ENCODE results near the gene DGKH.
A peak's percentile ranks its signal among the peaks of the same experiment; 100 is the strongest.
"Not testable (repeated sequence)": the region's sequence is repeated elsewhere in the genome, so short reads cannot be mapped to it uniquely, and the experiment has no call there.

DGKH gene

GRCh38 chr13:42065414-42065813 lies 17.0 kb downstream of the DGKH start:
- Histone ChIP-seq H3K4me3 (ENCODE audit: low read length, poor library complexity, severe bottlenecking) (no peak overlapping the region), H4K20me1 (ENCODE audit: insufficient read depth, low read length, poor library complexity, severe bottlenecking) (no peaks in the 10 kb centered on the region), H3K27me3 (ENCODE audit: insufficient read depth, low read length, poor library complexity, severe bottlenecking) (no peaks in the 10 kb centered on the region), H2AFZ (ENCODE audit: low read length) (no peak overlapping the region), H3K4me1 (ENCODE audit: insufficient read depth, low read length, poor library complexity, severe bottlenecking) (no peaks in the 10 kb centered on the region), H3K9ac (ENCODE audit: low read depth, low read length, poor library complexity, severe bottlenecking) (no peak overlapping the region), H3K36me3 (ENCODE audit: insufficient read depth, low read length) (peaks cover 9% of the 10 kb centered on the region; the same call in 1 of the 2 replicates), H3K4me2 (ENCODE audit: low read depth, low read length, poor library complexity, severe bottlenecking) (no peak overlapping the region), H3K9me2 (replicated peaks; ENCODE audit: low read depth, low read length) (no peaks in the 10 kb centered on the region), H3F3A (ENCODE audit: low read depth) (no peaks in the 10 kb centered on the region), H3K9me3 (ENCODE audit: insufficient read depth, low read depth, low read length) (no peaks in the 10 kb centered on the region), H3K79me2 (ENCODE audit: insufficient read depth, low read length) (no peaks in the 10 kb centered on the region; the same call in 1 of the 2 replicates)
- TF ChIP-seq EZH2phosphoT487 (IDR thresholded peaks at IDR 0.05; ENCODE audit: borderline replicate concordance) (no peak), CTCF (conservative IDR thresholded peaks at IDR 0.05; ENCODE audit: low read length) (no peak)

GRCh38 chr13:42066542-42066941 lies 18.1 kb downstream of the DGKH start:
- no peaks in the 10 kb centered on the region for H3K9me2 ChIP-seq (replicated peaks; ENCODE audit: low read depth, low read length)
- H4K20me1 ChIP-seq (ENCODE audit: insufficient read depth, low read length, poor library complexity, severe bottlenecking) = peaks cover 4% of the 10 kb centered on the region
- H3K4me1 ChIP-seq (ENCODE audit: insufficient read depth, low read length, poor library complexity, severe bottlenecking) = peaks cover 10% of the 10 kb centered on the region
- no peak overlapping the region for H2AFZ ChIP-seq (ENCODE audit: low read length)
- H3K36me3 ChIP-seq (ENCODE audit: insufficient read depth, low read length) = peaks cover 9% of the 10 kb centered on the region; the same call in 1 of the 2 replicates
- H3F3A ChIP-seq (ENCODE audit: low read depth) = peaks cover 4% of the 10 kb centered on the region; the same call in 1 of the 2 replicates
- H3K27me3 ChIP-seq (ENCODE audit: insufficient read depth, low read length, poor library complexity, severe bottlenecking) = no peaks in the 10 kb centered on the region
- H3K4me2 ChIP-seq (ENCODE audit: low read depth, low read length, poor library complexity, severe bottlenecking) = no peak overlapping the region
- H3K79me2 ChIP-seq (ENCODE audit: insufficient read depth, low read length) = no peaks in the 10 kb centered on the region; the same call in 1 of the 2 replicates
- TF ChIP-seq CTCF (conservative IDR thresholded peaks at IDR 0.05; ENCODE audit: low read length) (no peak), EZH2phosphoT487 (IDR thresholded peaks at IDR 0.05; ENCODE audit: borderline replicate concordance) (no peak)
- H3K9ac ChIP-seq (ENCODE audit: low read depth, low read length, poor library complexity, severe bottlenecking) = no peak overlapping the region
- no peaks in the 10 kb centered on the region for H3K9me3 ChIP-seq (ENCODE audit: insufficient read depth, low read depth, low read length)
- no peak overlapping the region for H3K4me3 ChIP-seq (ENCODE audit: low read length, poor library complexity, severe bottlenecking)

GRCh38 chr13:42068886-42069285 lies 20.4 kb downstream of the DGKH start:
- no peak for TF ChIP-seq EZH2phosphoT487 (IDR thresholded peaks at IDR 0.05; ENCODE audit: borderline replicate concordance)
- no peak for TF ChIP-seq CTCF (conservative IDR thresholded peaks at IDR 0.05; ENCODE audit: low read length)
- Histone ChIP-seq H2AFZ (ENCODE audit: low read length) (no peak overlapping the region), H3K9me2 (replicated peaks; ENCODE audit: low read depth, low read length) (no peaks in the 10 kb centered on the region)

GRCh38 chr13:42070599-42070998 lies 22.2 kb downstream of the DGKH start:
- not testable (repeated sequence) for H3K9ac ChIP-seq (ENCODE audit: low read depth, low read length, poor library complexity, severe bottlenecking); H3K79me2 ChIP-seq (ENCODE audit: insufficient read depth, low read length); H3K9me2 ChIP-seq (replicated peaks; ENCODE audit: low read depth, low read length); H3K36me3 ChIP-seq (ENCODE audit: insufficient read depth, low read length); H3K9me3 ChIP-seq (ENCODE audit: insufficient read depth, low read depth, low read length); H3K27me3 ChIP-seq (ENCODE audit: insufficient read depth, low read length, poor library complexity, severe bottlenecking); H2AFZ ChIP-seq (ENCODE audit: low read length)
- Histone ChIP-seq H3K4me3 (ENCODE audit: low read length, poor library complexity, severe bottlenecking) (peak overlapping the region; percentile 62), H4K20me1 (ENCODE audit: insufficient read depth, low read length, poor library complexity, severe bottlenecking) (peaks cover 20% of the 10 kb centered on the region), H3F3A (ENCODE audit: low read depth) (peaks cover 13% of the 10 kb centered on the region), H3K4me2 (ENCODE audit: low read depth, low read length, poor library complexity, severe bottlenecking) (peak overlapping the region; percentile 80), H3K4me1 (ENCODE audit: insufficient read depth, low read length, poor library complexity, severe bottlenecking) (peaks cover 26% of the 10 kb centered on the region)

More at GRCh38 chr13:42068886-42069285, 20.4 kb downstream of the DGKH start:
- peaks cover 19% of the 10 kb centered on the region for H4K20me1 ChIP-seq (ENCODE audit: insufficient read depth, low read length, poor library complexity, severe bottlenecking)
- no peak overlapping the region for H3K4me3 ChIP-seq (ENCODE audit: low read length, poor library complexity, severe bottlenecking)
- no peaks in the 10 kb centered on the region for H3K9me3 ChIP-seq (ENCODE audit: insufficient read depth, low read depth, low read length)
- peaks cover 9% of the 10 kb centered on the region; the same call in 1 of the 2 replicates for H3K36me3 ChIP-seq (ENCODE audit: insufficient read depth, low read length)
- H3F3A ChIP-seq (ENCODE audit: low read depth) = peaks cover 13% of the 10 kb centered on the region
- peaks cover 26% of the 10 kb centered on the region for H3K4me1 ChIP-seq (ENCODE audit: insufficient read depth, low read length, poor library complexity, severe bottlenecking)
- no peaks in the 10 kb centered on the region for H3K27me3 ChIP-seq (ENCODE audit: insufficient read depth, low read length, poor library complexity, severe bottlenecking)
- no peak overlapping the region for H3K4me2 ChIP-seq (ENCODE audit: low read depth, low read length, poor library complexity, severe bottlenecking)
- H3K9ac ChIP-seq (ENCODE audit: low read depth, low read length, poor library complexity, severe bottlenecking) = no peak overlapping the region
- no peaks in the 10 kb centered on the region for H3K79me2 ChIP-seq (ENCODE audit: insufficient read depth, low read length)
